ENCODE measurements around the gene PITRM1. TPM values are rescaled to one million over a fixed set of nuclear protein-coding genes. Genes with fewer than 3 reads are reported as not detected.
A peak's percentile ranks its signal among the peaks of the same experiment; 100 is the strongest.
"Not testable (repeated sequence)": the region's sequence is repeated elsewhere in the genome, so short reads cannot be mapped to it uniquely, and the experiment has no call there.

Gene PITRM1
- total RNA-seq, 4 donors from 2014 or later, result 78.6 to 102 (median 87.0) TPM

DNA sequence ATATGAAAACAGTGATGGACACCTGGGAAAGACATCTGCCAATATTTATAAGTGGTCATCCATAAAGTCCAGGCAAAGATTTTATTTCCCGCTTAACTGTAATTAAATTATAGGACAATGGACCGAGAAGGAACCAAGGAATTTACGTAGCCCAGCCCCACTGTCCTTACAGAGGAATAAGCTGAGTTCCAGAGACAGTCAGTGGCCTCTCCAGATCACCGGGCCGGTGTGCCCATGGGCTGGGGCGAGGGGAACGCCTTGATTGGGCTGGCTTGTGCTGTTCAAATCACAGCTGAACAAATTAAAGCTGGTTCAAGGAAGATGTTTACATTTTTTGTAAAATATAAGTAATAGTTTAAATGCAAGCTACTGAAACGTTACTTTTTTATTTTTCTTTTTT lies 64.5 kb downstream of the PITRM1 start:
- no peak for ATAC-seq
- no peaks in the 10 kb centered on the region for H3K9me3 ChIP-seq
- peaks cover 0 to 68% of the 10 kb centered on the region in 2 donors for H3K36me3 ChIP-seq
- H3K4me3 ChIP-seq, result peak overlapping the region in 1 of 2 donors; percentile 23
- no peaks in the 10 kb centered on the region for H3K27me3 ChIP-seq
- H3K27ac ChIP-seq, result peak overlapping the region; percentile 54 to 88 (median 88)
- 60 to 73% methylated on average over 8 of the region's 8 CpGs for WGBS, 2 donors (ENCODE audit: low coverage in 1 of 2)
- H3K4me1 ChIP-seq, result peaks cover 0 to 56% (median 3%) of the 10 kb centered on the region in 3 donors
- TF ChIP-seq POLR2A (IDR thresholded peaks at IDR 0.05) (no peak), POLR2AphosphoS5 (IDR thresholded peaks at IDR 0.05) (no peak), EP300 (IDR thresholded peaks at IDR 0.05) (no peak)
- TF ChIP-seq, protein P1, sequence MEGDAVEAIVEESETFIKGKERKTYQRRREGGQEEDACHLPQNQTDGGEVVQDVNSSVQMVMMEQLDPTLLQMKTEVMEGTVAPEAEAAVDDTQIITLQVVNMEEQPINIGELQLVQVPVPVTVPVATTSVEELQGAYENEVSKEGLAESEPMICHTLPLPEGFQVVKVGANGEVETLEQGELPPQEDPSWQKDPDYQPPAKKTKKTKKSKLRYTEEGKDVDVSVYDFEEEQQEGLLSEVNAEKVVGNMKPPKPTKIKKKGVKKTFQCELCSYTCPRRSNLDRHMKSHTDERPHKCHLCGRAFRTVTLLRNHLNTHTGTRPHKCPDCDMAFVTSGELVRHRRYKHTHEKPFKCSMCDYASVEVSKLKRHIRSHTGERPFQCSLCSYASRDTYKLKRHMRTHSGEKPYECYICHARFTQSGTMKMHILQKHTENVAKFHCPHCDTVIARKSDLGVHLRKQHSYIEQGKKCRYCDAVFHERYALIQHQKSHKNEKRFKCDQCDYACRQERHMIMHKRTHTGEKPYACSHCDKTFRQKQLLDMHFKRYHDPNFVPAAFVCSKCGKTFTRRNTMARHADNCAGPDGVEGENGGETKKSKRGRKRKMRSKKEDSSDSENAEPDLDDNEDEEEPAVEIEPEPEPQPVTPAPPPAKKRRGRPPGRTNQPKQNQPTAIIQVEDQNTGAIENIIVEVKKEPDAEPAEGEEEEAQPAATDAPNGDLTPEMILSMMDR (IDR thresholded peaks at IDR 0.05), result no peak

GRCh38 chr10:3107426-3107961 lies 65.1 kb downstream of the PITRM1 start:
- peak overlapping the region in 1 of 2 donors; percentile 23 for H3K4me3 ChIP-seq
- 22 to 50% methylated on average over 7 to 9 of the region's 22 CpGs for WGBS, 2 donors (ENCODE audit: low coverage in 1 of 2)
- H3K27ac ChIP-seq, result peak overlapping the region; percentile 54 to 88 (median 88)
- peak; percentile 91 for ATAC-seq
- peaks cover 0 to 66% of the 10 kb centered on the region in 2 donors for H3K36me3 ChIP-seq
- H3K9me3 ChIP-seq, result no peaks in the 10 kb centered on the region
- peaks cover 0 to 62% (median 6%) of the 10 kb centered on the region in 3 donors for H3K4me1 ChIP-seq
- H3K27me3 ChIP-seq, result no peaks in the 10 kb centered on the region
- TF ChIP-seq POLR2AphosphoS5 (IDR thresholded peaks at IDR 0.05), result peak; percentile 96
- TF ChIP-seq, protein P1 (IDR thresholded peaks at IDR 0.05), result peak in 2 of 4 experiments; percentile 13 to 34
- TF ChIP-seq EP300 (IDR thresholded peaks at IDR 0.05), result peak; percentile 64
- no peak for TF ChIP-seq POLR2A (IDR thresholded peaks at IDR 0.05)

DNA sequence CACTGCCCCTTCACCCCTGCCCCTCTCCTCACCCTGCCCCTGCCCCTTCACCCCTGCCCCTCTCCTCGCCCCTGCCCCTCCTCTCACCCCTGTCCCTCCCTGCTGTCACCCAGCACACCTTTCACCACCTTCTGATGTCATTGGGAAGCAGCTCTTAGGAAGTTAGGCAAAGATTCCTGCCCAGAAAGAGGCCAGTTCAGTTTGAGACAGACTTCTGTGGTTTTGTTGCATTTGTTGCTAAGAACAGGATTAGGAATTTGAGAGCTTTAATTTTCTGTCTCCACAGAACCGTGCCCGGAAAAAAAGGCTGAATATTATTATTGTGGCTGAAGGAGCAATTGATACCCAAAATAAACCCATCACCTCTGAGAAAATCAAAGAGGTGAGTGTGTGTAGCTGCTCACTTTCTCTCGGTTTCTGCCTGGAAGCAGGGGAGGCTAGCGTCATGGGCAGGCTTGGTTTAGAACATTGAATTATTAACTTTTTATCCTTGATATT lies 65.6 kb downstream of the PITRM1 start:
- H3K4me3 ChIP-seq, result peak overlapping the region in 1 of 2 donors; percentile 23
- no peaks in the 10 kb centered on the region for H3K9me3 ChIP-seq
- peaks cover 0 to 62% of the 10 kb centered on the region in 2 donors for H3K36me3 ChIP-seq
- peaks cover 0 to 65% (median 6%) of the 10 kb centered on the region in 3 donors for H3K4me1 ChIP-seq
- no peak for ATAC-seq
- H3K27me3 ChIP-seq, result no peaks in the 10 kb centered on the region
- TF ChIP-seq EP300 (IDR thresholded peaks at IDR 0.05) (no peak), POLR2A (IDR thresholded peaks at IDR 0.05) (peak in 1 of 2 donors; percentile 18), POLR2AphosphoS5 (IDR thresholded peaks at IDR 0.05) (no peak)
- TF ChIP-seq, protein P1 (IDR thresholded peaks at IDR 0.05), result no peak
- peak overlapping the region; percentile 54 to 88 (median 88) for H3K27ac ChIP-seq
- 6 to 20% methylated on average over 4 of the region's 5 CpGs for WGBS, 2 donors (ENCODE audit: low coverage in 1 of 2)

GRCh38 chr10:3106328-3106727 lies 66.3 kb downstream of the PITRM1 start:
- 64 to 100% methylated on average over 2 of the region's 10 CpGs for WGBS, 2 donors (ENCODE audit: low coverage in 1 of 2)
- H3K27me3 ChIP-seq, ATAC-seq, H3K4me3 ChIP-seq, H3K9me3 ChIP-seq: not testable (repeated sequence)
- H3K4me1 ChIP-seq, result peaks cover 0 to 65% (median 6%) of the 10 kb centered on the region in 3 donors
- H3K27ac ChIP-seq, result peak overlapping the region in 2 of 4 donors; percentile 88
- peaks cover 0 to 60% of the 10 kb centered on the region in 2 donors for H3K36me3 ChIP-seq

- WGBS, 2 donors (ENCODE audit: low coverage in 1 of 2), result 47% methylated on average over 4 of the region's 20 CpGs; no CpG with 5 or more reads in 1 of the 2 donors
- no peak for TF ChIP-seq POLR2A (IDR thresholded peaks at IDR 0.05)
- TF ChIP-seq, protein P1 (IDR thresholded peaks at IDR 0.05), result no peak
- TF ChIP-seq EP300 (IDR thresholded peaks at IDR 0.05), result no peak
- TF ChIP-seq POLR2AphosphoS5 (IDR thresholded peaks at IDR 0.05), result no peak
- H3K9me3 ChIP-seq, result no peaks in the 10 kb centered on the region
- H3K4me1 ChIP-seq, result peaks cover 0 to 66% (median 6%) of the 10 kb centered on the region in 3 donors
- ATAC-seq, result no peak
- no peaks in the 10 kb centered on the region for H3K27me3 ChIP-seq
- peaks cover 0 to 62% of the 10 kb centered on the region in 2 donors for H3K36me3 ChIP-seq
- H3K4me3 ChIP-seq, result no peak overlapping the region
- H3K27ac ChIP-seq, result peak overlapping the region in 2 of 4 donors; percentile 80 to 88
Measured at GRCh38 chr10:3105905-3106304, 66.7 kb downstream of the PITRM1 start.

Data from gastroesophageal sphincter (tissue), 4 donors.